Mesenchymal stem cell (in vitro differentiated cells and primary cell): Measurements from ENCODE around the gene OR6A2.

Source experiments
- DNase-seq: peaks from one replicate; pipeline ENCODE4 v3.0.0-alpha.2; 2013
- H2AFZ ChIP-seq: one replicate; pipeline ENCODE4 v1.6.1; 2013; ENCODE audit warnings: low read depth, mild to moderate bottlenecking, control low read depth, inconsistent platforms, low read length, moderate library complexity
- H2AK5ac ChIP-seq: 2 replicates; pipeline ENCODE4 v1.6.1; 2013; ENCODE audit warnings: low read length, moderate library complexity, mild to moderate bottlenecking, inconsistent platforms; ENCODE audit not compliant: severe bottlenecking
- H2BK120ac ChIP-seq: one replicate; pipeline ENCODE4 v1.6.1; 2013; ENCODE audit warnings: low read depth, mild to moderate bottlenecking, inconsistent platforms, low read length, moderate library complexity
- H2BK12ac ChIP-seq, 2 experiments: one replicate each; pipeline ENCODE4 v1.6.1; 2013; ENCODE audit warnings: inconsistent platforms in 2 of 2, low read length in 2 of 2, mild to moderate bottlenecking in 2 of 2, moderate library complexity in 2 of 2, control low read depth in 1 of 2
- H2BK15ac ChIP-seq: one replicate; pipeline ENCODE4 v1.6.1; 2013; ENCODE audit warnings: mild to moderate bottlenecking, low read depth, inconsistent platforms; ENCODE audit not compliant: poor library complexity, severe bottlenecking
- H2BK5ac ChIP-seq: 2 replicates; pipeline ENCODE4 v1.6.1; 2013; ENCODE audit warnings: low read depth, mild to moderate bottlenecking, low read length, control low read depth, inconsistent platforms; ENCODE audit not compliant: poor library complexity, severe bottlenecking
- H3K14ac ChIP-seq, 2 experiments: one replicate each; pipeline ENCODE4 v1.6.1; 2013; ENCODE audit warnings: inconsistent platforms in 2 of 2, low read length in 2 of 2, control low read depth in 1 of 2, mild to moderate bottlenecking in 1 of 2, moderate library complexity in 1 of 2
- H3K18ac ChIP-seq, 2 experiments: one replicate each; pipeline ENCODE4 v1.6.1; 2013; ENCODE audit warnings: inconsistent platforms in 2 of 2, low read length in 2 of 2, control low read depth in 1 of 2, low read depth in 1 of 2, mild to moderate bottlenecking in 1 of 2
- H3K23ac ChIP-seq, 2 experiments: one replicate each; pipeline ENCODE4 v1.6.1; 2013; ENCODE audit warnings: inconsistent platforms in 2 of 2, low read length in 2 of 2, mild to moderate bottlenecking in 2 of 2, moderate library complexity in 2 of 2, control low read depth in 1 of 2
- H3K27ac ChIP-seq: 2 replicates; pipeline ENCODE4 v1.5.1; 2013; ENCODE audit warnings: mild to moderate bottlenecking, moderate library complexity, low read length, control low read depth, inconsistent platforms; ENCODE audit not compliant: poor library complexity, severe bottlenecking
- H3K27me3 ChIP-seq, 2 experiments: 2 replicates each; pipeline versions ENCODE4 v1.6.1 to v1.7.0; 2013; ENCODE audit warnings: low read length in 2 of 2, mild to moderate bottlenecking in 2 of 2, moderate library complexity in 2 of 2, control low read depth in 1 of 2, inconsistent platforms in 1 of 2; ENCODE audit not compliant: control insufficient read depth in 1 of 2, insufficient read depth in 1 of 2
- H3K36me3 ChIP-seq, 2 experiments: 2 replicates each; pipeline versions ENCODE4 v1.6.1 to v1.7.0; 2013; ENCODE audit warnings: low read length in 2 of 2, control low read depth in 1 of 2, inconsistent platforms in 1 of 2, low read depth in 1 of 2, mild to moderate bottlenecking in 1 of 2; ENCODE audit not compliant: insufficient read depth in 2 of 2, control insufficient read depth in 1 of 2
- H3K4ac ChIP-seq, 2 experiments: one replicate each; pipeline ENCODE4 v1.6.1; 2013; ENCODE audit warnings: inconsistent platforms in 2 of 2, low read length in 2 of 2, mild to moderate bottlenecking in 2 of 2, moderate library complexity in 2 of 2, control low read depth in 1 of 2, low read depth in 1 of 2
- H3K4me1 ChIP-seq: 2 replicates; pipeline ENCODE4 v1.6.1; 2013; ENCODE audit warnings: low read depth, low read length, control low read depth; ENCODE audit not compliant: control insufficient read depth, insufficient read depth
- H3K4me2 ChIP-seq: 2 replicates; pipeline ENCODE4 v1.6.1; 2013; ENCODE audit warnings: low read length, mild to moderate bottlenecking, inconsistent platforms; ENCODE audit not compliant: poor library complexity, severe bottlenecking
- H3K4me3 ChIP-seq, 2 experiments: 2 replicates each; pipeline versions ENCODE4 v1.5.1 to v1.7.0; 2013; ENCODE audit warnings: low read length in 2 of 2, mild to moderate bottlenecking in 2 of 2, control low read depth in 1 of 2, low read depth in 1 of 2; ENCODE audit not compliant: insufficient read depth in 1 of 2
- H3K79me1 ChIP-seq: replicated peaks from 2 replicates; pipeline ENCODE4 v1.6.1; 2013; ENCODE audit warnings: mild to moderate bottlenecking, control low read depth, low read length, inconsistent platforms; ENCODE audit not compliant: poor library complexity, severe bottlenecking
- H3K9ac ChIP-seq: 2 replicates; pipeline ENCODE4 v1.7.0; 2013; ENCODE audit warnings: mild to moderate bottlenecking, low read length, moderate library complexity
- H3K9me3 ChIP-seq: 2 replicates; pipeline ENCODE4 v1.7.0; 2013; ENCODE audit warnings: mild to moderate bottlenecking, low read length; ENCODE audit not compliant: control insufficient read depth
- H4K8ac ChIP-seq: one replicate; pipeline ENCODE4 v1.6.1; 2013; ENCODE audit warnings: inconsistent platforms, mild to moderate bottlenecking, low read length, moderate library complexity
- H4K91ac ChIP-seq: one replicate; pipeline ENCODE4 v1.6.1; 2013; ENCODE audit warnings: mild to moderate bottlenecking, low read length, inconsistent platforms
- WGBS: methylation state at CpG from one replicate; pipeline ENCODE4 v1.1.7; 2013; ENCODE audit warnings: mixed read lengths; 5-methylcytosine and 5-hydroxymethylcytosine counted together

OR6A2 gene

DNA sequence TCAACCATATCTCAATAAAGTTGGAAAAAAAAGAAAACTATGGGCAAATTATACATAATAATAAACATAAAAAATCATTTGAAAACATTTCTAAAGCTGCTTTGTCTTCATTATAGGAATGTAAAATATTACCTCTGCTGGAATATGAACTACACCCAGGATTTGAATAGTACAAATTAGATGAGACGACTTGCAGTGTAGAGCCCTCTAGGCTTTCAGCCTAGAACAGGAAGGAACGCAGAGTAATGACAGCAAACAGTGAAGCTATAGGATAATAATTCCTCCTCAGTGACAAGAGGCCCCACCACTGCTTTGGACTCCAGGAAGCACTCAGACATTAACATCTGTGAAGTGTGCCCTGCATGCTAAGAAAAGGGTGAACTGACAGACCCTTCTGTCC is 8.9 kb downstream of the OR6A2 start:
- no peak overlapping the region for H3K4ac ChIP-seq
- H2AK5ac ChIP-seq = no peak overlapping the region
- H3K27me3 ChIP-seq = no peaks in the 10 kb centered on the region
- H2BK12ac ChIP-seq = no peak overlapping the region
- H4K91ac ChIP-seq = no peak overlapping the region
- H3K4me3 ChIP-seq = no peak overlapping the region
- H3K14ac ChIP-seq = no peak overlapping the region
- no peak overlapping the region for H2BK5ac ChIP-seq
- H3K23ac ChIP-seq = no peak overlapping the region
- no peak overlapping the region for H2AFZ ChIP-seq
- no peak overlapping the region for H4K8ac ChIP-seq
- no peak for DNase-seq
- no peaks in the 10 kb centered on the region for H3K9me3 ChIP-seq
- no peak overlapping the region for H3K4me2 ChIP-seq
- no peak overlapping the region for H3K18ac ChIP-seq
- H3K4me1 ChIP-seq = no peaks in the 10 kb centered on the region
- H3K9ac ChIP-seq = no peak overlapping the region
- H3K27ac ChIP-seq = no peak overlapping the region
- no peaks in the 10 kb centered on the region for H3K36me3 ChIP-seq
- no peak overlapping the region for H2BK15ac ChIP-seq
- H2BK120ac ChIP-seq = no peak overlapping the region
- 34% methylated on average over 2 of the region's 2 CpGs for WGBS
- H3K79me1 ChIP-seq = no peaks in the 10 kb centered on the region

DNA sequence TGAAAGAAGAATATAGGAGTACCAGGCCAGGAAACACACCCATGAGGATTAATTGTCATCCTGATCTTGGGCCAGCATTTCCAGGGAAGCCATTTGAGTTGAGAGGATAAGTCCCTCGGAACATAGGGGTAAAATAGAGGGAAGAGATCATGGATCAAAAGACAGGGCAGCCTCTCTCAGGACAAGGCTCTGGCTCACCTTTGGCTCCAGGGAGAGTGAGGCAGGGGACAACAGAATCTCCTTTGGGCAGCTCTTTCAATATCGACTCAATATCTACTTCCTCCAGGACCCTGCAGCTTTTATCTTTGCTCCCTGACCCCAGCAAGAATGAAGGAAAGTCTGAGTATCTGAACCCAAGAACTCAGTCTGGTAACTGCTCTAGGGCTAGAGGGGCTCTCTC is 16.8 kb downstream of the OR6A2 start, which contains the start of gene OR2AG1:
TSS of gene OR2AG1 (plus strand) at position 301 of the 400 bp plus-strand sequence. CDS start 2,018 bp downstream, outside the sequence.
- Histone ChIP-seq H3K18ac (no peak within 1 kb of the TSS), H3K27ac (no peak within 1 kb of the TSS), H2BK120ac (no peak within 1 kb of the TSS)

DNA sequence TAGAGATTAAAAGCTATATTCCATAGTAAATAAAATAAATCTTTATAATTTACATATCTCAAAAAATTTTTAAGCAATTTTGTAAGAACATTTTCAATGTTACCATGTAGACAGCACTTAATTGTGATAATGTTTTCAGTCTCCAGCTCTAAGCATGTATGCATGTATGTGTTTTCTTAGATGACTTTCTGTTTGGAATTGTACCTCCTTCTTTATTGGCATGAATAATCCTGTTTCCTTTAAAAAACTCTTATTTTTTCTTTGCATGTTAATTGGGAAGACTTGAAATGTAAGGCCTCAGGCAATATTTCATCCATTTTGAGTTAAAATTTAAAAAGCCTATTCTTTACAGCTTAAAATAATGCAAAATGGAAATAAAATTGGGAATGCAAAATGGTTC is 18.7 kb downstream of the OR6A2 start:
- no peaks in the 10 kb centered on the region for H3K27me3 ChIP-seq
- H2BK120ac ChIP-seq = no peak overlapping the region
- no peaks in the 10 kb centered on the region for H3K9me3 ChIP-seq
- H4K8ac ChIP-seq = no peak overlapping the region
- H3K4me3 ChIP-seq = no peak overlapping the region
- H4K91ac ChIP-seq = no peak overlapping the region
- no peak overlapping the region for H3K9ac ChIP-seq
- H3K14ac ChIP-seq = no peak overlapping the region
- DNase-seq = no peak
- H3K79me1 ChIP-seq = no peaks in the 10 kb centered on the region
- no peak overlapping the region for H2AK5ac ChIP-seq
- H3K23ac ChIP-seq = no peak overlapping the region
- no peak overlapping the region for H2BK15ac ChIP-seq
- no peaks in the 10 kb centered on the region for H3K36me3 ChIP-seq
- H3K4me2 ChIP-seq = no peak overlapping the region
- no peak overlapping the region for H3K4ac ChIP-seq
- no peak overlapping the region for H3K27ac ChIP-seq
- no peaks in the 10 kb centered on the region for H3K4me1 ChIP-seq
- no peak overlapping the region for H3K18ac ChIP-seq
- H2BK5ac ChIP-seq = no peak overlapping the region
- no peak overlapping the region for H2AFZ ChIP-seq
- H2BK12ac ChIP-seq = no peak overlapping the region

More for the DNA sequence above, 16.8 kb downstream of the OR6A2 start, which contains the start of gene OR2AG1:
- Histone ChIP-seq H3K36me3 (no peaks in the 10 kb centered on the region), H3K23ac (no peak within 1 kb of the TSS), H3K4me2 (no peak within 1 kb of the TSS), H3K27me3 (no peaks in the 10 kb centered on the region), H3K14ac (no peak within 1 kb of the TSS), H4K91ac (no peak within 1 kb of the TSS), H2AFZ (no peak within 1 kb of the TSS), H2AK5ac (no peak within 1 kb of the TSS), H3K9me3 (no peaks in the 10 kb centered on the region), H2BK15ac (no peak within 1 kb of the TSS), H4K8ac (no peak within 1 kb of the TSS), H3K4me1 (no peaks in the 10 kb centered on the region), H3K4ac (no peak within 1 kb of the TSS), H2BK5ac (no peak within 1 kb of the TSS), H3K4me3 (no peak within 1 kb of the TSS), H3K9ac (no peak within 1 kb of the TSS), H3K79me1 (no peaks in the 10 kb centered on the region), H2BK12ac (no peak within 1 kb of the TSS)
- DNase-seq = no peak
- 97% methylated on average over 2 of the region's 2 CpGs for WGBS

DNA sequence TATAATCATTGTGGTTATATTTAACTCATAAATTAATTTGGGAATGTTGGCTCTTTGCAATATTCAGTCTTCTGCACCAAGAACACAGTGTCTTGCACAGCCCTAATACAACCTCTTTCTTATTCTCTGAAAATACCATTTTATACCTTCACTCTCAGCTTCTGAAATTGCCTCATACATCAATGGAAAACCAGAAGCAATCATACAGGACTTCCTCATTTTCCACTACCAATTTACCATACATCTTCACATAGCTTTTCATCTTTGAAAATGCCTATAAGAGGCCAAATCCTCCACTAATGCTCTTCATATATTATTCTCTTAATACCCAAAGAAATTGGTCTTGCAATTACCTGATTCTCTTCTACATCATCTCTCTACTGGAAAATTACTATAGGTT is 21.0 kb downstream of the OR6A2 start:
- no peak overlapping the region for H3K4ac ChIP-seq
- H3K14ac ChIP-seq = no peak overlapping the region
- H2AK5ac ChIP-seq = no peak overlapping the region
- no peak overlapping the region for H3K18ac ChIP-seq
- H3K79me1 ChIP-seq = no peaks in the 10 kb centered on the region
- DNase-seq = no peak
- H3K36me3 ChIP-seq = no peaks in the 10 kb centered on the region
- H2BK15ac ChIP-seq = no peak overlapping the region
- no peak overlapping the region for H3K23ac ChIP-seq
- H3K9ac ChIP-seq = no peak overlapping the region
- H4K8ac ChIP-seq = no peak overlapping the region
- H2BK12ac ChIP-seq = no peak overlapping the region
- H3K27me3 ChIP-seq = no peaks in the 10 kb centered on the region
- no peaks in the 10 kb centered on the region for H3K4me1 ChIP-seq
- H3K4me3 ChIP-seq = no peak overlapping the region
- H2BK120ac ChIP-seq = no peak overlapping the region
- no peak overlapping the region for H2BK5ac ChIP-seq
- H3K9me3 ChIP-seq = no peaks in the 10 kb centered on the region
- no peak overlapping the region for H2AFZ ChIP-seq
- H3K27ac ChIP-seq = no peak overlapping the region
- H3K4me2 ChIP-seq = no peak overlapping the region
- no peak overlapping the region for H4K91ac ChIP-seq
